Inflammatory macrophage treated with lipopolysaccharide for 1 hour (primary cell): ENCODE data around the gene ZC2HC1B.
"Not testable (repeated sequence)": the region's sequence is repeated elsewhere in the genome, so short reads cannot be mapped to it uniquely, and the experiment has no call there.

Experiments
- DNase-seq, 2 donors: peaks; one replicate each; pipeline ENCODE4 v3.0.0-alpha.2; 2020 to 2022

ZC2HC1B gene, protein sequence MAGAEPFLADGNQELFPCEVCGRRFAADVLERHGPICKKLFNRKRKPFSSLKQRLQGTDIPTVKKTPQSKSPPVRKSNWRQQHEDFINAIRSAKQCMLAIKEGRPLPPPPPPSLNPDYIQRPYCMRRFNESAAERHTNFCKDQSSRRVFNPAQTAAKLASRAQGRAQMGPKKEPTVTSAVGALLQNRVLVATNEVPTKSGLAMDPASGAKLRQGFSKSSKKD

DNA sequence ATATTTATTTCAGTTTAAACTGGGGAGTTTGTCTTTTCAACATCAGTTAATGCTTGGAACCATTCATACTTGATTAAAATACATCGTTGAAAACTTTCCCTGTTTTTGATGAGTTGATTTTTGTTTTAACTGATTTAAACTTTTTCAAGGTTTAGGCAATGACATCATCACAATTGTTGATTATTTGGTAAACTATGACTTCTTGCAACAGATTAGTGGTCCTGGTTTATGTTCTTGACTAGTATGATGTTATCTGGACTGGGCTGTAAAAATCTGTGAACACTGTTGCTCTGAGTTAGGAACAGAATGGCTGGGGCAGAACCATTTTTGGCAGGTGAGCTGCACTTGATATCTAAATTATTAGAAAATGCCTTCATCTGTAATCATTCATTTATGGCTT is at the start of gene ZC2HC1B:
ZC2HC1B (plus strand) TSS at position 241 of the 400 bp plus-strand sequence; CDS start at position 307, 66 bp downstream.
- no peak for DNase-seq

DNA sequence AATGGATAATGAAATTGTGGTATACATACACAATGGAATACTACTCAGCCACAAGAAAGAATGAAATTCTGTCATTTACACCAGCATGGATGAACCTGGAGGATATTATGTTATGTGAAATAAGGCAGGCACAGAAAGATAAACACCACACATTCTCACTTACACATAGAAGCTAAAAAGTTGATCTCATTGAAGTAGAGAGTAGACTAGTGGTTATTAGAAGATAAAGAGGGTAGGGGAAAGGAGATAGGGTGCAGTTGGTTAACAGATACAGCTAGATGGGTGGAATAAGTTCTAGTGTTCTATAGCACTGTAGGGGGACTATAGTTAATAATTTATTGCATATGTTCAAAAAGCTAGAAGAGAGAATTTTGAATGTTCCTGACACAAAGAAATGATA is 46.7 kb upstream of the ZC2HC1B start:
- DNase-seq: no peak

DNA sequence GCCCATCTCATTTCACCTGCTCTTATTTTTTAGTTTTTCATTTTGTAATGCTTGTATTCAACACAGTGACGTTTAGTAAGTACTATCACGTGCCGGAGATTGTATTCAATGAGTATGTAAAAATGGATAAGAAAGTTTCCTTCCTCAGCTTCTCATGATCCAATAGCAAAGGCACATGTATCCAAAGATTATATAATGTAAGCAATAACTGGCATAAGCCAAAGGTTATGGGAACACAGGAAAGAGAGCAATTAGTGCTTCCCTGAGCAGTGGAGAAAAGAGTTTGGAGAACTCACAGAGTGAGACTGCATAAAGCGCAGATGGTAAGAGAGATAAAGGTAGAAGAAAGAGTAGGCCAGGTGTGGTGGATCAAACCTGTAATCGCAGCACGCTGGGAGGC is 42.9 kb upstream of the ZC2HC1B start:
- no peak for DNase-seq

DNA sequence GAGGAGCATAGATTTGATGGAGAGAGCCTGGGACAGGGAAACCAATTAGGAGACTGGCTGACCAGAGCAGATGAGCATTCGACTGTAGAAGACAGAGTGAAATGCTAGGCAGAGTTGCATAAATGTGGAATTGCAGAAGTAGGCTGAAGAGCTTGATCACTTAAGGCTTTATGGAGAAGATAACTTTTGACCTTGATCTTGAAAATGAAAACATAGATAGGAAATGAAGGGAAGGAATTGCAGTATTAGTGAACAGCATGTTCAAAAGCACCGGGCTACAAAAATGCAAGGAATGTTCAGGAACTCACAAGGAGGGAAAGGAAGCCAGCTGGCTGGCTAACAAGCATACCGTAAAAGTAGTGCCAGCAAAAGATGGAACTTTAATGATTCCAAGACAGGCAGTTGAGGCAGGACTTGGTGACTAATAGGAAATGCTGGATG is 41.7 kb upstream of the ZC2HC1B start:
- DNase-seq: peak in 1 of 2 donors; percentile 38

DNA sequence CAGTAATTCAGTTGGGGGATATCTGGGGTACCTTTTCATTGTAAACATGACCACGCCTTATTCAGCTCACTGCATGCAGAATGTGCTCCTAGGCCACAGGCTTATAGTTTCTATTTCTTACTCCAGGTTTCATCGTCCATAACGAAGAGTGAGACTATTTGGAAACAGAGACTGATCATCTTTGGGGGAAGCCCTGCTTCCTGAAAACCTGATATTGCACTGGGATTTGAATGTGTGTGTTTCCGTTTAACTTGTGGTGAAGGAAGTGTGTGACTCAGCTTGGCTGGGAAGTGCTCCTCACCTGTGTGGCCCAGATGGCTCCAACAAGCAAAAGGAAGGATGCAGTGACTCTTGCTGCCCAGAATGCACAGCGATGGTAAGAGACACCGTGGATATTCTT is 40.7 kb upstream of the ZC2HC1B start:
- DNase-seq: no peak

DNA sequence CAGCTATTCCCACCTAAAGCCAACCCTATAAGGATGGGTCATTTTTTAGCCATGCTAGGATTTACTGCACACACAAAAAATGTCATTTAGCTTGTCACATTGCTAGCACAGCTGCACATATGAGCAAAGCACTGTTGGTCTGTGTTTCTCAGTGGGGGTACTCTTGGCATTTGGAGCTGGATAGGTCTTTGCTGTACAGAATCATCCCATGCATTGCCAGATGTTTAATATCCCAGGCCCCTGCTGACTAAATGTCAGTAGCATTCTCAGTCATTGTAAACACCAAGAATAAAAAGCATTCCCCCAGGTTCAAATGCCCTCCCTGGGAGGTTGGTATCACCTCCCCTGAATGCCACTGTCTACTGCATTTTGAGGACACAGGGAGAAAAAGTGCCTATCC is 35.7 kb upstream of the ZC2HC1B start:
- no peak for DNase-seq

DNA sequence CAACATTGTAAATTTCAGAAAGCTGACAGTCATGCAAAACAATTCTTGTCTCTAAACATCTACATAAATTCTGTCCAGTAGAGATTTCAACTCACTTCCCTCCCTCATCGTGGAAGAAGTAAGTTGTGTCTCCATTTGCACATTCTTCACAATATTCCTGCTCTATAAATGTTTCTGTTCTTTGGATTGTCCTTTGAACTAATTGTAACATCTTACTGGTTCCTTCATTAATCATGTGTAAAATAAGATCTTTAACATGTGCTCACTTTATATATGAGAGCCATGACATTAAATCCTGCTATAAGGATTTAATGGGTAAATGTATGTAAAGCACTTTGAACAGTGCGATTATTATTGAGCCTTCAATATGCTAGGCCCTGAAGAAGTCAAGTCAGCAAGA is 28.1 kb upstream of the ZC2HC1B start:
- no peak for DNase-seq

DNA sequence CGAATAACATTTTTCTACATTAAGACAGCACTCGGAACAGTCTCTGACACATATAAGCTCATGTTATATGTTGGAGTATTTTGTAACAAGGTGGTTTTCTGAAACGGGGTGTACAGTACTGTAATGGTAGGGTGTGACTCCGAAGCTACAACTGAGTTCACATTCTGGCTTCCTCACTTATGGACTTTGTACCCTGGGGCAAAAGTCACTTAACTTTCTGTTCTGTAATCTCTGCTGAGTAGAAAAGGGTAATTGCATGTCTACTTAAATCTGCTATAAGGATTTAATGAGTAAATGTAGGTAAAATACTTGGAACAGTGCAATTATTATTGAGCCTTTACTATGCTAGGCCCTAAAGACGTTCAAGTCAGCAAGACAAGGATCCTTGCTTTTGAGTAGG is 25.9 kb upstream of the ZC2HC1B start:
- no peak for DNase-seq

DNA sequence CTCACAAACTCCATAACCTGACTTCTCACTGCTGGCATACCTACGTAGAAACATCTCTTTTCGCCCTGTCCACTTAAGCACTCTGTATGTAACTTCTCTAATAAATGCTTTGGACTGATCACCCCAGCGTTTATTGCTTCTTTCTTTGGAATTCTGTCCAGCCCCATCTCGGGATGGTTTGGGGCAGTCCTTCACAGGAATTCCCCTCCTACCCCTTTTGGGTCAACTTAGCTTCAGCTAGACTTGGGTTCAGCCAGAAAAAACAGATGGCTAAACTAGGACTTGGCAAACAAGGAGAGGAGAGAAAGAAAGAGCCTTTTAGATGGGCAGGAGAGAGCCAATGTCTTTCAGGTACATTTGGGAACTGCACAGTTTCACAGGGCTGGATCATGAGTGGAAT is 25.1 kb upstream of the ZC2HC1B start:
- DNase-seq: no peak

DNA sequence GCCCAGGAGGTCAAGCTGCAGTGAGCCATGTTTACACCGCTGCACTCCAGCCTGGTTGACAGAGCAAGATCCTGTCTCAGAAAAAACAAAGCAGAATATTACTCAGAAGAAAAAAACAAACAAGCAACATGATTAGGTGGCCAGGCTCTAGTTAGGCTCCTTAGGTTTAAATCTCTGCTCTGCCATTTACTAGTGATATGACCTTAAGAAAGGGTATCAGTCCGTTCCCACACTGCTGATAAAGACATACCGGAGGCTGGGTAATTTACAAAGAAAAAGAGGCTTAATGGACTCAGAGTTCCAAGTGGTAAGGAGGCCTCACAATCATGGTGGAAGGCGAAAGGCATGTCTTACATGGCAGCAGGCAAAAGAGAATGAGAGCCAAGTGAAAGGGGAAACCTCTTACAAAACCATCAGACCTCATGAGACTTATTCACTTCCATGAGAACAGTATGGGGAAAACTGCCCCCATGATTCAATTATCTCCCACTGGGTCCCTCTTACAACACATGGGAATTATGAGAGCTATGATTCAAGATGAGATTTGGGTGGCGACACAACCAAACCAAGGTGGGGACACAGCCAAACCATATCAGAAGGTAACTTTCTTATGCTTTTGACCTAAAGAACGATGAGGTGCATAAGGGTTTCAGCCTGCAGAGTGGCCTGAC is 23.5 kb upstream of the ZC2HC1B start:
- DNase-seq: peak; percentile 43 to 73

DNA sequence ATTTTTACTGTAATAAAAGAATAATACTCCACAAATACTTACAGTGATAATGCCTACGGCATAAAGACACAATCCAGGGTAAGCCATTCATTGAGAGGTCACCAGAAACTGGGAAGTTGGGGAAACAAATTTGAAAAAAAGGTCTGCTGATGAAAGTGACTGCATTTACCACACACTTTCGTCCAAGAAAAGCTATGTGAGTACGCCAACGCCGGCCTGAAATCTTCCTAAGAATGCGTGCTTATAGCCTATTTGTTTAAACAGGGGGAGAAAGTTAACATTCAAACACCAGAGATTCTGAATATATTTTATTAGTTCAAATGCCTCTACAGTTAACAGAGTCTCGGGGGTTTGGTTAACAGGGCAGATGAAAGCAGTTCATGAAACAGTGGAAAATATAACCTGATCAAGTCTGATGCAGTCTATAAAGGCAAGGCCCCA is 21.8 kb upstream of the ZC2HC1B start:
- DNase-seq: peak; percentile 46 to 52

DNA sequence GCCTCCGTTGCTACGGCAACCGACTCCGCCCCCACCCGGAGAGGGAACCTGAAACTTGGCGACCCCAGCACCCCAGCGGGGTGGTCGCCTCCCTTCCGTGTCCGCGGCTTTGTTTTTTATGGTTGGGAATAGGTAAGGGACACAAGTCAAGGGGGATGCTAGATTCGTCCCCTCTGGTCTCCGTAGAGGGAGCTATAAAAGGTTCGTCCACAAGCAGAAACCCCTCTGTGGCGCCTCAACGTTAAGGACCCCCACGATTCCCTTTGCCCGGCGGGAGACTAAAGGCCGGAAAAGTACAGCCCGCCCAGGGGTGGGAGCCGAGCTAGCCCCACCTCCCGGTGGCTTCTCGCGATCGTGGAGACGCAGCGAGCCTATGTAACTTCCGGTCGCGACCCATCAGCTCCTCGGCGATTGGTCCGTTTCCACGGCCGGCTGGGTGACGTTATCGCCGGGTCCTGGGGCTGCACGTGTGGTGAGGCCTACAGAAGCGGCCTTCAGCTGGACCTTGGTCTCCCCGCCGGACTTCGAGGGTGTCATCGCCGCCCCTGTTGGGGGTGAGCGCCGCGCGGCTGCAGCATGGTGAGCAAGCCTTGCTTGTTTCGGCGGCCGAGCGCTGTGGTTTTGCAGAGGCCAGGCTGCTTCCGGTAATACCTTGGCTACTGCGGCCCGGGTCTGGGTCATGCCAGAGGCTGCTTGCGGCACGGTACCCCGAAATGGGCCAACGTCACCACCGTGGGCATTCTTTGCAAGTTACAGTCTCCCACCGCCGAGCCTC is 21.2 kb upstream of the ZC2HC1B start, which contains the start of gene LTV1:
LTV1 (plus strand) TSS at position 437 of the 775 bp plus-strand sequence; CDS start at position 577, 140 bp downstream.
- DNase-seq: peak; percentile 93 to 95

DNA sequence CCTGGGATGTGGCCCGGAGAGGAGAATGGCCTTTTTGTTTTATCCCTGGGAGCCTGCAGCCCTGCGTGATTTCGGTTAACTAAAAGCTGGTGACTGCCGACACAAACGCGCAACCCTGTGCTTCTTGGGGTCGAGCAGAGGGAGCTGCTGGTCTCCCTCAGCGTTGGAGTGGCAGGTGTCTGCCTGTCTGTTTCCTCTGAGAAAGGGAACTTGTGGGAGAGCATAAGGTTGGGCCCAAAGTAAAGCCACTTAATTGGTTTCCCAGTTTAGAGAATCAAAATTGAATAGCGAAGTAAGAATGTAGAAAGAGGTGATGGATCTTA is 20.6 kb upstream of the ZC2HC1B start:
- DNase-seq: peak in 1 of 2 donors; percentile 10

DNA sequence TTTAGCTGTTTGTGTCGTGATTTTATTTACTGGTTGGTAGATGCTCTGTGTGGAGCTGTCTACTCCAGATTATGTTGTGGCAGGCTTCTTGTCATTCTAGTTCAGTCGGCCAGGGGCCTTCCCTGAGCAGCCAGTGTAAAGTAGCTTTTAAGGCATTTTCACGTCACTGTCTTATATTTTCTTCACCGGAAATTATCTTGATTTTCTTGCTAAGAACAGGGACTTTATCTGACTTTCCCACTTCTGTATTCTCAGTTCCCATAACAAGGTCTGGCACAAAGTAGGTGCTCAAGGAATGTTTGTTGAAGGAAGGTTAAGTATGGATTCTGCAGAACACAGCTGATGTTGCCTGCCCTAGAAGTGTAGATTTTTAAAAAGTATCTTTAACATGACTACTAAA is 20.3 kb upstream of the ZC2HC1B start:
- peak; percentile 23 to 32 for DNase-seq

DNA sequence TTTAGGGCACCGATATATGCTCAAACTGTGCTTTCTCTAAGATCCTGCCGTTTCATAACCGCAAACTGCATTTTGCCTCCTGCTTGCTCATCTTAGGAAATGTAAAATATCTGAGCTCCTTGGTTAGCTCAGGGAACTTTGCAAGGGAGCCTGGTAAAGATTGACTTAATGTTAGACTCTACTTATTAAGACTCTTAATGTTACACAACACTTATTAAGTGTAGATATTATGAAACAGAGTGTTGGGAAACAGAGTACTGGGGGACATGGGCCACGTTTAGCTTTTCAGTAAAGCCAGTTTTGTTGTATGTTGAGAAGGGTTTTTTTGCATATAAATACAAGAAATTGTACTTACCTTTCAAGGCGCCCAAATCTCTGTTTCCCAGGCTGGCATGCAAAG is 19.2 kb upstream of the ZC2HC1B start:
- peak in 1 of 2 donors; percentile 10 for DNase-seq

DNA sequence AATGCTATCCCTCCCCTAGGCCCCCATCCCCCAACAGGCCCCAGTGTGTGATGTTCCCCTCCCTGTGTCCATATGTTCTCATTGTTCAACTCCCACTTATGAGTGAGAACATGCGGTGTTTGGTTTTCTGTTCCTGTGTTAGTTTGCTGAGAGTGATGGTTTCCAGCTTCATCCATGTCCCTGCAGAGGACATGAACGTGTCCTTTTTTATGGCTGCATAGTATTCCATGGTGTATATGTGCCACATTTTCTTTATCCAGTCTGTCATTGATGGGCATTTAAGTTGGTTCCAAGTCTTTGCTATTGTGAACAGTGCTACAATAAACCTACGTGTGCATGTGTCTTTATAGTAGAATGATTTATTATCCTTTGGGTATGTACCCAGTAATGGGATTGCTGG is 12.6 kb upstream of the ZC2HC1B start:
- not testable (repeated sequence) for DNase-seq

DNA sequence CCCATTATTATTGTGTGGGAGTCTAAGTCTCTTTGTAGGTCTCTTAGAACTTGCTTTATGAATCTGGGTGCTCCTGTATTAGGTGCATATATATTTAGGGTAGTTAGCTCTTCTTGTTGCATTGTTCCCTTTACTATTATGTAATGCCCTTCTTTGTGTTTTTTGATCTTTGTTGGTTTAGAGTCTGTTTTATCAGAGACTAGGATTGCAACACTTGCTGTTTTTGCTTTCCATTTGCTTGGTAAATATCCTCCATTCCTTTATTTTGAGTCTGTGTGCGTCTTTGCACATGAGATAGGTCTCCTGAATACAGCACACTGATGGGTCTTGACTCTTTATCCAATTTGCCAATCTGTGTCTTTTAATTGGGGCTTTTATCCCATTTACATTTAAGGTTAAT is 9.2 kb upstream of the ZC2HC1B start:
- DNase-seq: not testable (repeated sequence)

DNA sequence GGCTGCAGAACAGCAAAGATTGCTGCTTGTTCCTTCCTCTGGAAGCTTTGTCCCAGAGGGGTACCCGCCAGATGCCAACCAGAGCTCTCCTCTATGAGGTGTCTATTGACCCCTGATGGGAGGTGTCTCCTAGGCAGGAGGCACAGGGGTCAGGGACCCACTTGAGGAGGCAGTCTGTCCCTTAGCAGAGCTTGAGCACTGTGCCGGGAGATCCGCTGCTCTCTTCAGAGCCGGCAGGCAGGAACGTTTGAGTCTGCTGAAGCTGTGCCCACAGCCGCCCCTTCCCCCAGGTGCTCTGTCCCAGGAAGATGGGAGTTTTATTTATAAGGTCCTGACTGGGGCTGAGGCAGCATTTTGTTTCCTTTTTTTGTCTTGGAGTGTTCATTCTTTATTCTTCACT is 7.5 kb upstream of the ZC2HC1B start:
- not testable (repeated sequence) for DNase-seq

DNA sequence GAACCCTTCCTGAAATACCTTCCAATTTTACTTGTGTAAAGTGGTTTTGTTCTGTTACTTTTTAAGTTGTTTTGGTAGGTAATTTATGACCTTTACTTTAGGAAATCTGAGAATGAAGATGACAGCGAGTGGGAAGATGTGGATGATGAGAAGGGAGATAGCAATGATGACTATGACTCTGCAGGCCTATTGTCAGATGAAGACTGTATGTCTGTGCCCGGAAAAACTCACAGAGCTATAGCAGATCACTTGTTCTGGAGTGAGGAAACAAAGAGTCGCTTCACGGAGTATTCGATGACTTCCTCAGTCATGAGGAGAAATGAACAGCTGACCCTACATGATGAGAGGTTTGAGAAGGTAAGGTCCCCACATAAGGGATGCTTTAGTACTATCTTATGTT is 6.6 kb upstream of the ZC2HC1B start:
- no peak for DNase-seq

DNA sequence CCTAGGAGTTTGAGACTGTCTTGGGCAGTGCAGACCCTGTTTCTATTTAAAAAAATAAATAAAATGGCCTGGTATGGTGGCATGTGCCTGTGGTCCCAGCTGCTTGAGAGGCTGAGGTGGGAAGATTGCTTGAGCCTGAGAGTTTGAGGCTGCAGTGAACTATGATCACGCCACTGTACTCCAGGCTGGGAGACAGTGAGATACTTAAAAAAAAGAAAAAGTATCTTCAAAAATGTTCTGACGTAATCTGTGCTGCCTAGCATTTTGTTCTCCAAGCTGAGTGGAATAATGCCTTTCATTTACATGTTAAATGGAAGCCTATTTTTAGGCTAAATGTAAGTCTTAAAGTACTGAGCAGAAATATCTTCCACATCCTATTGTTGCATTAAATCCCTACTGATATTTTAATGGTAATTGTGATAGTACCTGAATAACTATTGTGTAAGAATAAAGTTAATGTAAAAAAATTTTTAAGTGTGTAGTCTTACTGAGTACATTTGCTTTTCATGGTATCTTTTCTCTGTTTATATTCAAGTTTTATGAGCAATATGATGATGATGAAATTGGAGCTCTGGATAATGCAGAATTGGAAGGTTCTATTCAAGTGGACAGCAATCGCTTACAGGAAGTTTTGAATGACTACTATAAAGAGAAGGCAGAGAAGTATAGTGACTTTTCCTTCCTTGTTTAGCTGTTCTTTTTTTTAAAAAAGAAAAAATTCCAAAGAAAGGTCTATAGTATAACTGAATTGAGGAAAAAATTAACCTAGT is 4.2 kb upstream of the ZC2HC1B start:
- no peak for DNase-seq

DNA sequence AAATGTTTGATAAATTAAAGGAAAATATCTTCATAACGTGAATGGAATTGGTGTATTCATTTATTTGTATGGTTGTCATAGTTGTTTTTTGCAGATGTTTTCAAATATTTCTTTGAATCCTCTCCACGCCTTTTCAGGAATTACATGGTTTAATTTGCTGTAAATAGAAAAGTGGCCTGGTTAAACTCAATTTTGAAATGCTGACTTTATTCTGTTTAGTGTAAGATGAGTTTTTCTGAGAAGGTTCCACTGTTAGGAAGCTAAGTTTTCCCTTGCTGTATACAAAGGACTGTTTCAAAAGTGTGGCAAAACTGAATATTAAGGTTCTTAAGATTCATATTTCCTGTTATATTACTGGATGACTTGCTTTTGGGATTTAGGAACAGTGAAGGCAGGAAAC is 503 bp upstream of the ZC2HC1B start:
- no peak for DNase-seq

DNA sequence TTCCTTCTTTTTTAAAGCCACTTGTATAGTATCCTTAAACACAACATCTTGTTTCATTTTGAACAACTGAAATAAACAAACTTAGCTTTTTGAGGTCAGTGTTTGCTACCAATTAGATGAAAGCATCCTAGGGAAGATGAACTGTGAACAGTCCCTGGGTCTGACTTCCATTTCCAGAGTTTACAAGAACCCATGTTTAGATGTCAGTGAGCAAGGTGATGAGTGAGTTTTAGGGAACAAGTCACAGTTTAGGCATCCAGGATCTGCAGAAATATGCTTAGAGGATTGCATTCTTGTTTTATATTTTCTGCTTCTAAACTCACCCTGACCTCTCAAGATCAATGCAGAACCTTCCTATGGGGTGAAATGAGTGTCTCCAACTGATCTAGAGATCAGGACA is 3.0 kb downstream of the ZC2HC1B start:
- DNase-seq: no peak

DNA sequence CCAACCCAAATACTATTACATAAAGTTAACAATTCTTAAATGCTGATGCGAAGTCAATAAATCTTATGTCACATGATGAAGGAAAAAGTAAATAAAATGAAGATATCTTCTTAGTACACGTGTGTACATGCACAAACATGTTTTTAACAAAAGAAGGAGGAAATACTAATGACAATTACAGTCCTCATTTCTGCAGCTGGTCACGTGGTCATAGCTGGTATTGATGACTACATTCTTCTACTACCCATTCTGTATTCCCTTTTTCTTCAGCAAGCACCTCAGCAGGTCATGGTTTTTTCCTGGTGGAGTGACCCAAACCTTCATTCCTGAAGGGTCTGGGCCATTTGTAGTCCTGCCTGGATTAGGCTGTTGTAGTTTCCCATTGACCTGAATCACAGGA is 4.5 kb downstream of the ZC2HC1B start:
- not testable (repeated sequence) for DNase-seq
